Cardiac fibroblast (primary cell): ENCODE results near the gene HOXA1.

Source experiments
- DNase-seq, 2 donors: peaks; one replicate each; pipeline versions ENCODE4 v3.0.0 to v3.0.0-alpha.2; 2010; ENCODE audit warnings: low read depth in 2 of 2
- H3K4me3 ChIP-seq, 2 donors: replicated peaks in 1 of 2; 1 replicate in 1 of 2; 2 replicates in 1 of 2; pipeline ENCODE4 v1.5.1; 2011; ENCODE audit warnings: low read depth in 2 of 2, low read length in 2 of 2, mild to moderate bottlenecking in 2 of 2, moderate library complexity in 1 of 2
- TF ChIP-seq, protein P1 (sequence below): IDR thresholded peaks from one replicate; pipeline ENCODE4 v1.5.1; 2011; ENCODE audit warnings: low read depth, mild to moderate bottlenecking, low read length, inconsistent platforms

The HOXA1 gene

DNA sequence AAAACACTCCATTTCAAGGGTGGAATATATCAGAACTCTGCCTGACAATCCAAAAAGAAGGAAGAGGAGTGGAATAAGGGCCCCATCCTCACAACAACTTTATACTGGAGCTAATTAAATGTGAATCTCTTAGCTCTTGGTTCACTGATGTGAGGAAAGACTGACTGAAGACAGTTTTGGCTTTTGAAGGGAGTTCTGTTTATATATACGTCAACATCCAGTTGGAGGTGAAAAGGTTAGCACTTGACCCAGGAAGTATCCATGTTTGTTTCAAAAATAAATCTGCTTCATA lies 3.0 kb downstream of the HOXA1 start:
- H3K4me3 ChIP-seq = no peak overlapping the region
- TF ChIP-seq, protein P1, sequence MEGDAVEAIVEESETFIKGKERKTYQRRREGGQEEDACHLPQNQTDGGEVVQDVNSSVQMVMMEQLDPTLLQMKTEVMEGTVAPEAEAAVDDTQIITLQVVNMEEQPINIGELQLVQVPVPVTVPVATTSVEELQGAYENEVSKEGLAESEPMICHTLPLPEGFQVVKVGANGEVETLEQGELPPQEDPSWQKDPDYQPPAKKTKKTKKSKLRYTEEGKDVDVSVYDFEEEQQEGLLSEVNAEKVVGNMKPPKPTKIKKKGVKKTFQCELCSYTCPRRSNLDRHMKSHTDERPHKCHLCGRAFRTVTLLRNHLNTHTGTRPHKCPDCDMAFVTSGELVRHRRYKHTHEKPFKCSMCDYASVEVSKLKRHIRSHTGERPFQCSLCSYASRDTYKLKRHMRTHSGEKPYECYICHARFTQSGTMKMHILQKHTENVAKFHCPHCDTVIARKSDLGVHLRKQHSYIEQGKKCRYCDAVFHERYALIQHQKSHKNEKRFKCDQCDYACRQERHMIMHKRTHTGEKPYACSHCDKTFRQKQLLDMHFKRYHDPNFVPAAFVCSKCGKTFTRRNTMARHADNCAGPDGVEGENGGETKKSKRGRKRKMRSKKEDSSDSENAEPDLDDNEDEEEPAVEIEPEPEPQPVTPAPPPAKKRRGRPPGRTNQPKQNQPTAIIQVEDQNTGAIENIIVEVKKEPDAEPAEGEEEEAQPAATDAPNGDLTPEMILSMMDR = no peak
- no peak for DNase-seq

DNA sequence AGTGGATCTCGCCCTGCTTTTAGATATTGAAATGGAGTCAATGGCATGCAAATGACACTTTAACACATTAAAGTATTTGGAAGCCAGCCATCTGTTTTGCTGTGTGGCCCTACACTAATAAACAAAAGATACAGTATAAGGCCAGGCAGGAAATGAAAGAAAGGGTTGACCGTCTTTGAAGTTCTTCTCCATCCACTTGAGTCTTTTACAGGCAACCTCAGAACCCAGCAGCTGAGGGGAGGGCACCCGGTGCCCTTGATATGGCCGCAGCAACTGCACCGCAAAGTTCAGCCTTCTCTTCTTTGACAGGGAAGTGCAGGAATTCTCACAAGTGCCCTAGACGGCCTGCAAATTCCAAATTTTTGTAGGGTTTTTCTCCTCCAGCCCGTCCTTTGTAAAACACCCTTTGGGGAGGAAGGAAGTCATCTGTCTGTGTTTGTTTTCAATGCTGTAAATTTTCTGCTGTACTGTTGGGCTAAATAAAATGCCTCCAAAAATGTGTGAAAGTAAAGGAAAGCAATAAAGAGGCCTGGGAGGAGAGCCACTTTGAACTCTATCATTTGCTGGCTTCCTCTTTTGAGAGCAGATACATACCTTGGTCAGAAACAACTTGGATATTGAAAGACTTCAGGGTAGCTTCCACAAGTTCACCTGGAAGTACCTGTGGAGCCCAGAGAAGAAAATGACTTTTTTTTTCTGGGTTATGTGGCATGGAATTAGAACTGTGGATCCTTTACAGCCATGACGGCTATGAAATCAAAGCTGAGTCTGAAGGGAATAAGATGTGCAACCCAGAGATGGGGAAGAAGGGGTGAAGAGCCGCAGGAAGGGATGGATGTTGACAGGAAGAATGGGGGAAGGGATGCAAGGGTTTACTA lies 3.6 kb downstream of the HOXA1 start:
- TF ChIP-seq, protein P1 = no peak
- DNase-seq = no peak
- no peak overlapping the region for H3K4me3 ChIP-seq

DNA sequence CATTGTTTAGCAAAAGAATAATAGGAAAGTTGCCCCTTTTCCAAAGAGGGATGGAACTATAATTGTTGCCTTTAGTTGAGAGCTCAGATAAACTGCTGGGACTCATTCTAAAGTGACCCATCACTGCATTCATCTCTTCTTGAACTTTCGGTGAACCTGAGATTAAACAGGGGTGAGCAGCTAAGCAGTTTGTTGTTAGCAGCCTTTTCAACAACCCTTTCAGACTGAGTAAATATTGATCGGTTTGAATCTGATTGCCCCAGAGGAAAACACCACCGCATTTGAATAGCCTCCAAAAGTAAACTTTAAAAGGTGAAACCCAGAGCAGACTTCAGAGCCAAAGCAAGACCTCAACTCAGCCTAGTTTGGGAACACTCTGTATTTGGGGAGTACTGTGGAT lies 4.7 kb downstream of the HOXA1 start:
- TF ChIP-seq, protein P1 = no peak
- no peak overlapping the region for H3K4me3 ChIP-seq
- DNase-seq = no peak

DNA sequence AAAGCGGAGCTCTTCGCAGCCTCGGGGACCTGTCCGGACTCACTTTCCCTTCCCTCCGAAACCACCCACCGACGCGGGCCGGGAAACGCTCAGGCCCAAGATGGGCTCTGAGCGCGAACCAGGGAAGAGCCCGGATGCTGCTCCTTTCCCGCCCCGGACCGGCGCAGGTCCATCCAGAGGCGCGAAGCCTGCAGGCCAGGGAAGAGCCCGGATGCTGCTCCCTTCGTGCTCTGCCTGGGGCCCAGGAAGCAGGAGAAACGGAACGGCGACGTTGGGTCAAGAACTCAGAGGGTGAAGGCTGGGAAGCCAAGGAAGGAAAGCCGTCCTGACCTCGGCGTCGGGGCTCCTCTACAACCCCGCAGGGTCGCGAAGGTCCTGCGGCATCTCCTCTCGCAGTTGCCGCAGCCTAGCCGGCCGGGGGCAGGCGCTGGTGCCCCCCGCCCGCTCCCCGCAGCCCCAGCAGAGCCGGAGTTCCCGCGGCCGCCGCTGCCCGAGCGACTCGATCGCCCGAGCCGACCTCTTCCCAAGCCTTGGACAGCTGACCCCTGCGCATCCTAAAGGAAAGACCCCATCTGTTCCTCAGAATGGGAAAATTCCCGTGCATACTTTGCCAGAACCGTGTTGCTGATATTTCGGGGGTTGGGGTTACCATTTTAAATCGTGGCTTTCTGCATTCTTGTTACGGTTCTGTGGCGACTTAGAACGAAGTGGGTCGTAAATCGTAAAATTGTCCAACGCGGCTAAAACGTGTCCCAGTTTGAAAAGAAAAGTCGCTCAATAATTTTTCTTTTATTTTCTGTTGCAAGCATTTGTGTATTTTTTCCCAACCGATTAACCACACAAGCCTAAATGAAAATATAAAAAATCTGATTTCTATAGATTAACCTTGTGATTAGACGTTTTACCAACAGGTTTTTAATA lies 7.5 kb downstream of the HOXA1 start:
- TF ChIP-seq, protein P1 = no peak

DNA sequence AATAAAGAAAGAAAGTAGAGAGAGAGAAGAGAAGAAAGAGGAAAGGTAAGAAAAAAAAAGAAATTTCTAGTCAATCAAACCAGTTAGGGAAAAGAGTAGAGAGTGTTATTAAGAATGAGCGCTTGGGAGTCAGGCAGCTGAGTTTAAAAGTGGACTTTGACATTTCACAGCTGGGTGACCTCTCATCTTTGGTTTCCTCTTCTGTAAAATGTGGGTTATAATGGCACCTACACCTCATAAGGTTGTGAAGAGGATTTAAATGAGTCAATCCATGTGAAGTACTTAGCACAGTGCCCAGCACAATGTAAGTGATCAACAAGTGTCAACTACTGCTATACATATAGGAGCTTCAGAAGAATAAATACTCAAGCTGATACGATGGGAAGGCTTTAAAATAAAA lies 12.2 kb downstream of the HOXA1 start:
- TF ChIP-seq, protein P1 = no peak
- H3K4me3 ChIP-seq = no peak overlapping the region
- DNase-seq = no peak

More for the DNA sequence above, 7.5 kb downstream of the HOXA1 start:
- no peak overlapping the region for H3K4me3 ChIP-seq
- DNase-seq = no peak

DNA sequence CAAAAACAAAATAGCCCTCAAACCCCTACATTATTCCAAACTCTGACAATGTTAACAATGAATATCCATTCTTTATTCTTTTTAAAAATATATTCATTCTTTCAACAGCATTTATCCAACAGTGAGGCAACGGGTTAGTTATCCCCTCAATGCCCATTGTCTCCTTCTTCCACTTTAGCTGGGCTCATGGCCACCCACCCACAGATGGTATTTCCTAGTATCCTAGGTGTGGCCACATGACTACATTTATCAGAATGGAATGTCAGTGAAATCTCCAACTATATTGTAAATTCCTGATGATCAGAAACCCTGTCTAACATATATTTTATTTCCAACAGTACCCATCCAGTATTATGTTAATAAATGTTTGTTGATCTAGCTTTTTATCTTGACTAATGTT lies 13.6 kb downstream of the HOXA1 start:
- H3K4me3 ChIP-seq = no peak overlapping the region
- no peak for DNase-seq
- TF ChIP-seq, protein P1 = no peak
